GM19239 (cell line): ENCODE measurements around the gene PCDH9.
"Not testable (repeated sequence)": the region's sequence is repeated elsewhere in the genome, so short reads cannot be mapped to it uniquely, and the experiment has no call there.

Experiments used
- DNase-seq: peaks from one replicate; pipeline ENCODE4 v3.0.0; 2011; ENCODE audit warnings: low spot score; ENCODE audit not compliant: insufficient read length
- FAIRE-seq: peaks from 2 replicates; lab custom pipeline; 2011; peaks lifted over from hg19 to GRCh38; lab: Jason Lieb, UNC

The PCDH9 gene

GRCh38 chr13:66811455-66811854, 418.7 kb downstream of the PCDH9 start:
- no peak for FAIRE-seq
- no peak for DNase-seq

- DNase-seq (no peak), FAIRE-seq (no peak)
Observed at GRCh38 chr13:66809485-66809884, 420.7 kb downstream of the PCDH9 start.

- DNase-seq (no peak), FAIRE-seq (no peak)
Observed at GRCh38 chr13:66807251-66807650, 422.9 kb downstream of the PCDH9 start.

- DNase-seq (no peak), FAIRE-seq (no peak)
Observed at GRCh38 chr13:66805657-66806056, 424.5 kb downstream of the PCDH9 start.

- no peak for FAIRE-seq
- DNase-seq = no peak
Observed at GRCh38 chr13:66803808-66804456, 426.2 kb downstream of the PCDH9 start.

- DNase-seq = no peak
- FAIRE-seq = no peak
Observed at GRCh38 chr13:66803013-66803807, 426.9 kb downstream of the PCDH9 start.

GRCh38 chr13:66795636-66796035, 434.5 kb downstream of the PCDH9 start:
- DNase-seq (no peak), FAIRE-seq (no peak)

- FAIRE-seq = peak; percentile 51
- DNase-seq = no peak
Observed at GRCh38 chr13:66794340-66795031, 435.6 kb downstream of the PCDH9 start.

- DNase-seq (no peak), FAIRE-seq (no peak)
Observed at GRCh38 chr13:66790861-66791260, 439.3 kb downstream of the PCDH9 start.

- no peak for FAIRE-seq
- no peak for DNase-seq
Observed at GRCh38 chr13:66781241-66781640, 448.9 kb downstream of the PCDH9 start.

GRCh38 chr13:66780814-66781213, 449.3 kb downstream of the PCDH9 start:
- no peak for DNase-seq
- no peak for FAIRE-seq

GRCh38 chr13:66778461-66778860, 451.7 kb downstream of the PCDH9 start:
- no peak for FAIRE-seq
- no peak for DNase-seq

GRCh38 chr13:66775196-66775595, 454.9 kb downstream of the PCDH9 start:
- no peak for FAIRE-seq
- no peak for DNase-seq

- DNase-seq (no peak), FAIRE-seq (no peak)
Observed at GRCh38 chr13:66774046-66774445, 456.1 kb downstream of the PCDH9 start.

GRCh38 chr13:66765559-66765958, 464.6 kb downstream of the PCDH9 start:
- DNase-seq (no peak), FAIRE-seq (no peak)

GRCh38 chr13:66760678-66761077, 469.5 kb downstream of the PCDH9 start:
- FAIRE-seq, DNase-seq: not testable (repeated sequence)

- DNase-seq (no peak), FAIRE-seq (no peak)
Observed at GRCh38 chr13:66759919-66760318, 470.2 kb downstream of the PCDH9 start.

- FAIRE-seq = no peak
Observed at GRCh38 chr13:66751691-66752090, 478.4 kb downstream of the PCDH9 start.

GRCh38 chr13:66748712-66749111, 481.4 kb downstream of the PCDH9 start:
- DNase-seq = no peak
- no peak for FAIRE-seq

More at GRCh38 chr13:66751691-66752090, 478.4 kb downstream of the PCDH9 start:
- no peak for DNase-seq

- no peak for FAIRE-seq
- DNase-seq = no peak
Observed at GRCh38 chr13:66745307-66745706, 484.8 kb downstream of the PCDH9 start.

GRCh38 chr13:66723576-66723975, 506.6 kb downstream of the PCDH9 start:
- no peak for DNase-seq
- no peak for FAIRE-seq
